MM.1S (cell line): ENCODE measurements around the gene RASGRP4.

Experiments used
- EZH2 ChIP-seq: fragments of 300-600 bp; sonication (generic); optimal IDR thresholded peaks from 2 replicates; pipeline ENCODE3; 2017; ENCODE audit warnings: low read depth, mild to moderate bottlenecking, antibody characterized with exemption, low read length, mixed read lengths
- TF ChIP-seq, protein P1 (sequence below): fragments of 300-600 bp; sonication (generic); IDR thresholded peaks from 2 replicates; pipeline ENCODE4 v1.5.1; 2016; ENCODE audit warnings: antibody characterized with exemption, low read length, mixed read lengths

DNA sequence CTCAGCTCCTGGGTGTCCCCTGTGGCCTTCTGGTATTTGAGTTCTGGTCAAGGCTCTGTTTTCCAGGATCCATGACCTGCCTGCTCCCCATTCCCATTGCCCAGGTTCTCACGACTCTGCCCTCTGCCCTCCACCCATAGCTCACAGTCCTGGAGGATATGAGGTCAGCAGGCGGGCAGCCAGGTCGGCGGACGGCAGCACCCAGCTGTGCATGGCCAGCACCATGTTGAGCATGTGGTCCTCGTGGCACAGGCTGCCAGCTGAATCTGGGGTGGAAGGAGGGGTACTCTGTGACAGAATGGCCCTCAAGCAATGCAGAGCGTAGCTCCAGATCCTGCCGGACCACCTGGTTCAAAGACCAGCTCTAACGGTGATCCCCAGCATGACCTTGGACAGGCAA, 5.1 kb downstream of the RASGRP4 start:
- TF ChIP-seq, protein P1, sequence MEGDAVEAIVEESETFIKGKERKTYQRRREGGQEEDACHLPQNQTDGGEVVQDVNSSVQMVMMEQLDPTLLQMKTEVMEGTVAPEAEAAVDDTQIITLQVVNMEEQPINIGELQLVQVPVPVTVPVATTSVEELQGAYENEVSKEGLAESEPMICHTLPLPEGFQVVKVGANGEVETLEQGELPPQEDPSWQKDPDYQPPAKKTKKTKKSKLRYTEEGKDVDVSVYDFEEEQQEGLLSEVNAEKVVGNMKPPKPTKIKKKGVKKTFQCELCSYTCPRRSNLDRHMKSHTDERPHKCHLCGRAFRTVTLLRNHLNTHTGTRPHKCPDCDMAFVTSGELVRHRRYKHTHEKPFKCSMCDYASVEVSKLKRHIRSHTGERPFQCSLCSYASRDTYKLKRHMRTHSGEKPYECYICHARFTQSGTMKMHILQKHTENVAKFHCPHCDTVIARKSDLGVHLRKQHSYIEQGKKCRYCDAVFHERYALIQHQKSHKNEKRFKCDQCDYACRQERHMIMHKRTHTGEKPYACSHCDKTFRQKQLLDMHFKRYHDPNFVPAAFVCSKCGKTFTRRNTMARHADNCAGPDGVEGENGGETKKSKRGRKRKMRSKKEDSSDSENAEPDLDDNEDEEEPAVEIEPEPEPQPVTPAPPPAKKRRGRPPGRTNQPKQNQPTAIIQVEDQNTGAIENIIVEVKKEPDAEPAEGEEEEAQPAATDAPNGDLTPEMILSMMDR = no peak
- TF ChIP-seq EZH2 = no peak
